ENCODE results near the gene B3GLCT. TPM values are rescaled to one million over a fixed set of nuclear protein-coding genes. Genes with fewer than 3 reads are reported as not detected.
"Not testable (repeated sequence)": the region's sequence is repeated elsewhere in the genome, so short reads cannot be mapped to it uniquely, and the experiment has no call there.

B3GLCT gene
- total RNA-seq, 1 donor from 2014 or later, result 5.0 TPM

GRCh38 chr13:31182987-31183386 lies 16.8 kb upstream of the B3GLCT start:
- DNase-seq (ENCODE audit: low read depth), result no peak

GRCh38 chr13:31184451-31184850 lies 15.3 kb upstream of the B3GLCT start:
- no peak for DNase-seq (ENCODE audit: low read depth)

GRCh38 chr13:31184981-31185645 lies 14.7 kb upstream of the B3GLCT start:
- DNase-seq (ENCODE audit: low read depth), result no peak

DNA sequence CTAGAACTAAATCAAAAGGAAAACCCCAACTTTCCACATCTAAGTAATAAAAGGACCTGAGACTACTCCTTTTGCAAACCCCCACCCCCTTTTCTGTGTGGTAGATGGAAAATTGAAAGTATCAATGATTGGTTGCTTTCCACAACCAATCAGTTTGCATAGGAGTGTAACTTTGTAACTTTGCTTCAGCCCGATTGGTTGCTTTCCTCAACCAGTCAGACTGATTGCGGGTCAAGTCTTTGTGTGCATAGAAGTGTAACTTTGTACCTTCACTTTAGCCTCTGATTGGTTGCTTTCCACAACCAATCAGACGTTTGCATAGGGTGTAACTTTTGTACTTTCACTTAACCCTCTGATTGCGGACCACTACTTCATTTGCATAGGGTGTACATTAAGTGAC lies 8.0 kb upstream of the B3GLCT start:
- no peak for DNase-seq (ENCODE audit: low read depth)

DNA sequence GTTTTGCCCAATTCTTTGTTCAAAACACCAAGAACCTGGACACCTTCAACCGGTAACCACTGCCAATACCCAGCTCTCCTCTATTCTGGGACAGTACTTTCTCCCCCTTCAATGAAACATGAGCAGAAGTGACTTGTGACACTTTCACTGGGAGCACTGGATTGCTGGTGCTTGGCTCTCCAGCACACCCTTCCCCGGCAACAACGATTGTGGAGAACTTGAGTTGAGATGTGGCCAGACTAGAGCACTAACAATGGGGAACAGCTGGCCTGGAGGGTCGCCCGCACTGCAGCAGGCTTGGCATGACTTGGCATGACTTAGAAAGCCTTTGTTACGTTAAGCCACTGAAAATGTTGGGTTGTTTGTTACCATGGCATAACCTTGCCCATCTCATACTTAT lies 7.5 kb upstream of the B3GLCT start:
- DNase-seq (ENCODE audit: low read depth), result peak; percentile 69

DNA sequence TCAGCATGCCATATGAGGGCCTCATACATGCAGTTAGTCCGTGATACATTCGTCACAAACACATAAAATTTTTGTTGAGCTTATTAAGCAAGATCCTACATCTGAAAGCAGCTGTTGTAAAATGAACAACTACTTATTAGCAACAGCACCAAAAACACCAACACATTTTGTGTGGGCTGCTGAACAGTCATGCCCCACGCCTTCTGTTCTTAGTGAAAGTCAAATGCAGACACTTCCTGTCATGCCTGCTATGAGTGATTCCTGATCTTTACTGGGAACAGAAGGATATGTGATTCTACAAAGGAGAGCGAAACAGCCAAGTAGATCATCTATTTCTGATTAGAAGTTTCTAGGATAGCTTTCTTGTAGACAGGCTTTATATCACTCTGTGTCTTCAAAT lies 4.2 kb upstream of the B3GLCT start:
- no peak for DNase-seq (ENCODE audit: low read depth)

- no peak for DNase-seq (ENCODE audit: low read depth)
These were observed 2.8 kb upstream of the B3GLCT start for GRCh38 chr13:31196992-31197391.

- no peak for DNase-seq (ENCODE audit: low read depth)
These were observed 1.3 kb upstream of the B3GLCT start for GRCh38 chr13:31198519-31198918.

DNA sequence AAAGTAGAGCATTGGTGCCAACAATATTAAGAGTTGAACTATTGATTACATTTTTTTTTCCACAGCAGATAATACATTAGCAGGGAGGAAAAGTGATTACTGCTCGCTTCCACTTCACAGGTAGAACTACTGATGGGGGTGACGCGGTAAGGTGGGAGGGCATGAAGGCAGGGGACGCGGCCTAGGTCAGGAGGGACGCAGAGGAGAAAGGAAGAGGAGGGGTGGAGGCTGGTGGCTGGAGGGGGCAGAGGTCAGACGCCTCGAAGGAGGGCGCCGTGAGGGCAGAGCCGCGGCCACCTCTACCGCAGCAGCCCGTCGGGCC lies 287 bp upstream of the B3GLCT start:
- DNase-seq (ENCODE audit: low read depth), result no peak

GRCh38 chr13:31200637-31200971 lies 829 bp downstream of the B3GLCT start:
- DNase-seq (ENCODE audit: low read depth), result peak; percentile 58

DNA sequence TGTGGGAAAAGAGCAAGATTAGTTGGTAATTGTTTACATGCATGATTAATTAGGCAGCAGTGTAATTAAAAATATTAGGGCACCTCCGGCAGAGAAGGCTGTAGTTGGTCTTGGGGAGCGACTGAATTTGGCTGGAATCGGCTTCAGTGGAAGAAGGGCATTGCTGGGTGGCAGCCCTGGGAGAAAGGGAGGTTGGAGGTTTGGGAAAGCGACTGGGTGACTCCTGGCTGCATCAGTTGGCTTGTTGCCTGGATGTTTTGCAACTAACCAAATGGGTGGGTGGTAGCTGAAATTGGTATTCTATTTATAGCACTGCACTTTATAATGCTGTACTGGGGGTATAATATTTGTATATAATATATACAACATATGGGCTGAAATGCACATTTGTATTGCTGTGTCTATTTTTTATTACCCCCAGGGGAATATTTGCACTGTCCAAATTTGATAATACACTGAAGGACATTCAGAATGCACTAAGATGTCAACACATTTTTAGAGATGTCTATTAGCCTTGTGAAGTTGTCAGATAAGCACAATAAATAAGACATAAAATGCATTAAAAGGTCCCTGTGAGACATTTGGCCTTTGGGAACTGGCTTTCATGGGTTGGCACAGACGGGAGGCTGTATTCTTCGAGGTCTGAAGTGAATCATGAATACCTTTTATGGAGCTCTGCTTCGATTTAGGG lies 1.7 kb downstream of the B3GLCT start:
- DNase-seq (ENCODE audit: low read depth), result peak; percentile 35

GRCh38 chr13:31204592-31204991 lies 4.8 kb downstream of the B3GLCT start:
- peak; percentile 15 for DNase-seq (ENCODE audit: low read depth)

- DNase-seq (ENCODE audit: low read depth), result peak; percentile 48
These were observed 8.1 kb downstream of the B3GLCT start for GRCh38 chr13:31207661-31208552.

DNA sequence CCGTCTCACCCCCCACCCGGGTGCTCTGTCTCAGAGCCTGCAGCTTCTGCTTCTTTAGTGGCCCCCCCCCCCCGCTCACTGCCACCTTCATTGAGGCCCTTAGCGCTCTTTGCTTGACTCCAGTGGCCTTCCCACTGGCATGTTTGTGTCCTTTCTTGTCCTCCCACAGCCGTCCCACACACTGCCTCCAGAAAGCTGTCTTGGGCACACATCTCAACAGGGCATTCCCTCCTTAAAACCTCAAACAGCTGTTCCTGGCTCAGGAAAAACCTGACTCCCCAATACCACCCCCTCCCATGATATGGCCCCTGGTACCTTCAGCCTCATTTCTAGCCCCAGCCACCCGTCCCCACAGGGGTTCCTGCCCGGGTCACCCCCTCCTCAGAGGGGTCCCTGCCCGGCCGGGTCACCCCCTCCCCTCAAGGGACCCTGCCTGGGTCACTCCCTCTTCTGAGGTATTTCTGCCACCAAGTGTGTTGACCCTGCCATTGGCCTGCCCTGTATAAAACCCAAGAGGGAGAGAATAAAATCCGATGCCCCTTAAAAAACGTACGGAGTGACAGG lies 8.9 kb downstream of the B3GLCT start:
- DNase-seq (ENCODE audit: low read depth), result peak; percentile 67

- DNase-seq (ENCODE audit: low read depth), result peak; percentile 87
These were observed 9.5 kb downstream of the B3GLCT start for GRCh38 chr13:31209172-31209840.

- no peak for DNase-seq (ENCODE audit: low read depth)
These were observed 10.1 kb downstream of the B3GLCT start for GRCh38 chr13:31209841-31210210.

GRCh38 chr13:31213651-31214289 lies 14.0 kb downstream of the B3GLCT start:
- DNase-seq (ENCODE audit: low read depth), result no peak

GRCh38 chr13:31214435-31214834 lies 14.7 kb downstream of the B3GLCT start:
- no peak for DNase-seq (ENCODE audit: low read depth)

DNA sequence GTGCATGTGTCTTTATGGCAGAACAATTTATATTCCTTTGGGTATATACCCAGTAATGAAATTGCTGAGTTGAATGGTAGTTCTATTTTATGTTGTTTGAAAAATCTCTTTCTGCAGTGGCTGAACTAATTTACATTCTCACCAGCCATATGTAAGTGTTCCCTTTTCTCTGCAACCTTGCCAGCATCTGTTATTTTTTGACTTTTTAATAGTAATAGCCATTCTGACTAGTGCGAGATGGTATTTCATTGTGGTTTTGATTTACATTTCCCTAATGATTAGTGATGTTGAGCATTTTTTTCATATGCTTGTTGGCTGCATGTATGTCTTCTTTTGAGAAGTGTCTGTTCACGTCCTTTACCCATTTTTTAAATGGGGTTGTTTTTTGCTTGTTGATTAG lies 17.1 kb downstream of the B3GLCT start:
- not testable (repeated sequence) for DNase-seq (ENCODE audit: low read depth)

DNA sequence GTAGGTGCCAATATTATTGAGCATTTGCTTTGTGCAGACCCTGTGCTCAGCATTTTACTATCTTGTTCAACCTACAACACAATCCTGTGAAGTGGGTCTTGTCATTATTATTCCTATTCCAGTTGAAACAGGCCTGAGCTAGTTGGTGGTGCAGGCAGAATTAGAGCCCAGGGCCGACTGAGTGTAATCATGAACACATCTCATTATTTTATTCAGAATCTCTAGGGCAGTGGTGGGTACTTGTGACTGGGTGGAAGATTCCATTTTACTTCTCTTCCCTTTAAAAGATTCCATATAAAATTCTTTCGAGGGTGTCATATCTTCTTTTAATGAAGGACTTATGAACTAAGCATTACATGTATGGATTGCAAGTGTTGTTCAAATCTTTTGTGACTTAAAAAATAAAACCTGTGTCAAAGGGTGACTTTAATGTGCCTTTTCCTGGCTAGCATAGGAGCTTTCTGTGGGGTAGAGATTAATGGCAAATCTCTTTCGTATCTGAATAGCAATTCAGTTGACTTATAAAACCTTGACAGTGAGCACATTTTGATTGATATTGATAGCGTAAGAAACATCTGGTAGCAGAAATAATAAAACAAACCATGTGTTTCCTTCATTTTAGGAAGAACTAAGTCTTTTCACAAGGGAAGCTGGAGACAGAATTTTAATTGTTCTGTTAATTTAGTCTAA lies 20.3 kb downstream of the B3GLCT start:
- DNase-seq (ENCODE audit: low read depth), result no peak
